ENCODE results near the gene WDR70.
A peak's percentile ranks its signal among the peaks of the same experiment; 100 is the strongest.
"Not testable (repeated sequence)": the region's sequence is repeated elsewhere in the genome, so short reads cannot be mapped to it uniquely, and the experiment has no call there.

The WDR70 gene

DNA sequence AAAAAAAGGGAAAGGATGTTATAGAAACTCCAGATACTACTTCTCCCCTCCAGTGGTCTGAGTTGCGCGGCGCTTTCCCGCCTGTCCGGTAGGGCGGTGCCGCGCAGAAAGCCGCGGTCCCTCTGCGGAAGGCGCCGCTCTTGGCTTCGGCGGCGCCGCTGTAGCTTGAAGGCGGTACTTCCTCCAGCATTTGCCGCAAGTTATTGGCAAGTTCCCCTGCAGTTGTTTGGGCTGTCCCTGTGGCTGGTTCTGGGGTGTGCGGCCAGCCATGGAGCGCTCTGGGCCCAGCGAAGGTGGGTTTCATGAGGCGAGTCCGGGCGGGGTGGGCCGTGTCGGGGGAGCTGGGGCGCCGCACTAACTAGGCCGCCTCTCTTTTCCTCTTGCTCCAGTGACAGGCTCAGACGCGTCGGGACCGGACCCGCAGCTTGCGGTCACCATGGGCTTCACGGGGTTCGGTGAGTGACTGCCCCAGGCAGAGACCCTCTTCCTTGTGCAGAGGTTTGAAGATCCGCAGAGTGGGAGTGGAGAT lies at the start of gene WDR70:
WDR70 (plus strand) TSS at position 219 of the 529 bp plus-strand sequence; CDS start at position 269, 50 bp downstream.
- DNase-seq, result peak; percentile 91

DNA sequence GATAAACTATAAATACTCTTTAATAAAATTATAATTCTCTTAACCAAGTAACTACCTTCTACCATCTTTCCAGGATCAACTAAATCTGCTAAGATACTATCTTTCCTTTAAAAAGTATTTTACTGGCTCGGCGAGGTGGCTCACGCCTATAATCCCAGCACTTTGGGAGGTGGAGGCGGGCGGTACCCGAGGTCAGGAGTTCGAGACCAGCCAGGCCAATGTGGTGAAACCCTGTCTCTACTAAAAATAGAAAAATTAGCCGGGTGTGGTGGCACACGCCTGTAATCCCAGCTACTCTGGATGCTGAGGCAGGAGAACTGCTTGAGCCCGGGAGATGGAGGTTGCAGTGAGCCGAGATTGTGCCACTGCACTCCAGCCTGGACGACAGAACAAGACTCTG lies 44.4 kb upstream of the WDR70 start:
- DNase-seq, result not testable (repeated sequence)

DNA sequence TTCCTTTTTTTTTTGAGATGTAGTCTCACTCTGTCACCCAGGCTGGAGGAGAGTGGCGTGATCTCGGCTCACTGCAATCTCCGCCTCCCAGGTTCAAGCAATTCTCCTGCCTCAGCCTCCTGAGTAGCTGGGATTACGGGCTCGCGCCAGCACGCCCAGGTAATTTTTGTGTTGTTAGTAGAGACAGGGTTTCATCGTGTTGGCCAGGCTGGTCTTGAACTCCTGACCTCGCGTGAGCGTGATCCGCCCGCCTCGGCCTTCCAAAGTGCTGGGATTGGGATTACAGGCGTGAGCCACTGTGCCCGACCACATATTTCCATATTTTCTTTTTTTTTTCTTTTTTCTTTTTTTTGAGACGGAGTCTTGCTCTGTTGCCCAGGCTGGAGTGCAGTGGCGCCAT lies 36.4 kb upstream of the WDR70 start:
- DNase-seq, result not testable (repeated sequence)

DNA sequence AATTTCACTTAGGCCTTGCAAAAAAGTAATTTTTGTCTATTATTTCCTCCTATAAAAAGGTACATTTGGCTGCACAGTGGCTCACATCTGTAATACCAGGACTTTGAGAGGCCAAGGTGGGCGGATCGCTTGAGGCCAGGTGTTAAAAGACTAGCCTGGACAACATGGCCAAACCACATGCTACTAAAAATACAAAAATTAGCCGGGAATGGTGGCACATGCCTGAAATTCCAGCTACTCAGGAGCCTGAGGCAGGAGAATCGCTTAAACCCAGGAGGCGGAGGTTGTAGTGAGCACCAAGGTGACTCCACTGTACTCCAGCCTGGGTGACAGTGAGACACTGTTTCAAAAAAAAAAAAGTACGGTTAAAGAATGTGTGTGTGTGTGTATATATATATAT lies 24.0 kb upstream of the WDR70 start:
- DNase-seq, result no peak

DNA sequence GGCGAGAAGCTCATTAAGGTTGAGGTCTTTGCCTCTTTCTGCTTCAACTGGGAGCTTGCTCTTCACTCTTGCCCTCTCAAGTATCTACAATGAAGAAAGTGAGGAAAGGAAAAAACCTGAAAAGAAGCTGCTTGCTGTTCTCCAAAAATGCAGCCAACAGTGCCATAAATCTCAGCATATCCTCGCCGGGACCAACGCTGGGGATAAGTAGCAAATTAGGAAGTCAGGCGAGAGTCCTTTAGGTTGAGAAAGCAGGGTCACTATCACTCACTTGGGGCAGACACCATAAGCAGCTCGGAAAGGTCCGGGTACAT lies 8.6 kb upstream of the WDR70 start:
- no peak for DNase-seq

DNA sequence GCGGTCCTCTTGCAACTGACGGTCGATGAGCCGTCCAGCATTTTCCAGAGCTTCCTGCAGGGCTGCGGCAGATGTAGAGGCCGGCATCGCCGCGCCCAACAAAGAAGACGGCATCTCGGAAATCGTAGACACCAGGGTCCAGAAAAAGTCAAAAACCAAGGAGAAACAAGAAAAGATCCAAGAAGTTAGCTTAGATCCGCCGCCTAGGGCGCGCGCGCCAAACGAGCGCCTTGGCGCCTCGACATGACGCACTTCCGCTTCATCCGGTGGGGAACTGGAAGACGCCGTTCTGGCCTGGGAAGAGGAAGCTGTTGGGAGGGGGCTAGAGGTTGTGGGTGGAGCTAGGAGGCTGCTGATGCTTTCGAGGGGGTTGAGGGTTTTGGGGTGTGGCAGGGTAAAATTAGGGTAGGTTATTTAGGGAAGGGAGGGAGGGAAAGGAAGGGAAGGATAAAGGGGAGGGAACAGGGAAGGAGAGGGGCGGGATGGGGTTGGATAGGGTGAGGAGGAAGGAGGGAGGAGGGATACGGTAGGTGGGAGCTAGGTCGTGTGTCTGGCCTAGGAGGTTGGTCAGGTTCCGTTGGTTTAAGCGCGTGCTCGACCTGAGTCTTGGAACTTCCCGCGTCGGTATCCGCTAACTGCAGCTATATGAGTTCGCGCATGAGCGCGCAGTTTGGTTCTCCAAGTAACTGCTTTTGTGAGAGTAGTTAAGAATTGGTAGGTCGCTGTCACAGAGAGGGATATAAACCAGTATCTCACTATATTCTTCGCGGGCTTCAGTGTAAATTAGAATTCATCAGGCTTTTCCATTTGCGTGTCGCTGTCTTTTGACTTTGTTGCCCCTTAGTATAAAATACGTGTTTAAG lies 8.0 kb upstream of the WDR70 start, which contains the start of gene NUP155:
NUP155 (minus strand) TSS at position 243 of the 863 bp plus-strand sequence; CDS start at position 114, 129 bp downstream.
- DNase-seq, result peak; percentile 97

DNA sequence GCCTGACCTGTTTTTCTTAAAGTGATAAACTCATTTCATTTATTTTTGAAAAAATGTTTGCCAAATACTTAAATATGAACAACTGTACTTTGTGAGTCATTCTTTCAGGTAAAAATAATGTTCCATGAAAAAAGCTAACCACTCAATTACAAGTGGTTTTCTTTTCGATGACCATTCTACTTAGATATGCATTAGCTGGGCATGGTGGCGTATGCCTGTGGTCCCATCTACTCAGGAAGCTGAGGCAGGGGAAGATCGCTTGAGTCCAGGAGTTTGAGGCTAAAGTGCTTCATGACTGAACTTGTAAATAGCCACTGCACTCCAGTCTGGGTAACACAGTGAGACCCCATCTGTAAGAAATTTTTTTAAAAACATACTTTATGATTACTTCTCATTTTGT lies 4.0 kb upstream of the WDR70 start:
- no peak for DNase-seq

DNA sequence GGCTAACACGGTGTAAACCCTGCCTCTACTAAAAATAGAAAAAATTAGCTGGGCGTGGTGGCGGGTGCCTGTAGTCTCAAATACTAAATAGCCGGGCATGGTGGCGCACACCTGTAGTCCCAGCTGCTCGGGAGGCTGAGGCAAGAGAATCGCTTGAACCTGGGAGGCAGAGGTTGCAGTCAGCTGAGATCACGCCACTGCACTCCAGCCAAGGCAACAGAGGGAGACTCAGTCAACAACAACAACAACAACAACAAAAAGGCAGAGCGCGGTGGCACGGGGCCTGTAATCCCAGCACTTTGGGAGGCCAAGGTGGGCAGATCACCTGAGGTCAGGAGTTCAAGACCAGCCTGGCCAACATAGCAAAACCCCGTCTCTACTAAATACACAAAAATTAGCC lies 1.1 kb upstream of the WDR70 start:
- DNase-seq, result not testable (repeated sequence)

DNA sequence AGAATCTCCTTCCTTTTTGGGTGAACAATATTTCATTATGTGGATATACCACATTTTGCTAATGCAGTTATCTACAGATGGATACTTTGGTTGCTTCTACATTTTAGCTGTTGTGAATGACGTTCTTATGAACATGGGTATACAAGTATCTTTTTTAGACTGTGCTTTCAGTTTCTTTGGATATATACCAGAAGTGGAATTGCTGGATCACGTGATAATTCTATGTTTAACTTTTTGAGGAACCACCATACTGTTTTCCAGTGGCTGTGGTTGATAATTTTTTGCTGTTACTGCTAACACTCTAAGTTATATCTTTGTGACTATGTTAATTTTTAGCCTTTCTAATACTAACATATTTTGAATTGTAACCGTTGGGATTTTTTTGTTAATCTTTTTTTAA lies 12.5 kb downstream of the WDR70 start:
- no peak for DNase-seq

DNA sequence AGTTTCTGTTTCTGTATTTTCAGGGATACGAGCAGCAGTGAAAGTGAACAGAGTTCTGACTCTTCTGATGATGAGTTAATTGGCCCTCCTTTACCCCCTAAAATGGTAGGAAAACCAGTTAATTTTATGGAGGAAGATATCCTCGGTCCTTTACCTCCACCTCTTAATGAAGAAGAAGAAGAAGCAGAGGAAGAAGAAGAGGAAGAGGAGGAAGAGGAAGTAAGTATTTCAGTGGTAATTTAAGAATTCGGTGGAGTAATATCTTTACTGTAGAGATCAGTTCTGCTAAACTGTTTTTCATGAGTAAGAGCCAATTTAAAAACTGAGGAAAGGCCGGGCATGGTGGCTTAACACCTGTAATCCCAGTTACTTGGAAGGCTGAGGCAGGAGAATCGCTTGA lies 17.2 kb downstream of the WDR70 start:
- no peak for DNase-seq

DNA sequence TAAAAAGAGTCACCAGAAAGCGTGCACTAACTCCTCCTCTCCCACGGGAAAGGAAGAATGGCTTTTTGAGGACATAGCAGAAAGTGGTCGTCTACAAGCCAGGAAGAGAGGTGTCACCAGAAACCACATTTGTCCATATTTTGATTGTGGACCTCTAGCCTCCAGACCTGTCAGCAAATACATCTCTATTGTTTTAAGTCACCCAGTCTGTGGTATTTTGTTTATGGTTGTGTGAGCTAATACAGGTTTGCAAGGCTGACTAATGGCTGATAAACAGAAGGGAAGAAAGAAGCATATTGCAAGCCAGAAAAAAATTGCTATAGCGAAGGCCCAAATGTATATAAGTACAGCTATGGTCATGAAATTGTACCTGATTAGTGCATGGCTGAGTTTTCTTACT lies 21.4 kb downstream of the WDR70 start:
- no peak for DNase-seq

DNA sequence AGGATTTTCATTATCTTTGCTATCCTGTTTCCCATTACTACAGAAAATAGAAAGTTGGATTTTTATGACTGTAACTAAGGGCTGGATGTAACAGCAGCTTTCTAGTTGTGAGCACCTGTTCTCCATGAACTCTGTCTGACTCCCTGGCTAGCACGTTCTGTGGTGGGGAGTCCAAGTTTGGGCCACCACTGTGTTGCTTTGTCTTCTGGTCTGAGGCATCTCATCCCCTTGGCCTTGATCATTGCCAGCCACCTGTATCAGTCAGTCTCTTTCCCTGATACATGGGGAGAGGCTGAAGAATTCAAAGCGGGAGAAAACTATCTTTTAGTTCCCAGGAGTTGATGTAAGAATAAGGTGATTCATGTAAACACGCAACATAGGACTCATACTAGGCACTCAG lies 33.4 kb downstream of the WDR70 start:
- DNase-seq, result no peak

DNA sequence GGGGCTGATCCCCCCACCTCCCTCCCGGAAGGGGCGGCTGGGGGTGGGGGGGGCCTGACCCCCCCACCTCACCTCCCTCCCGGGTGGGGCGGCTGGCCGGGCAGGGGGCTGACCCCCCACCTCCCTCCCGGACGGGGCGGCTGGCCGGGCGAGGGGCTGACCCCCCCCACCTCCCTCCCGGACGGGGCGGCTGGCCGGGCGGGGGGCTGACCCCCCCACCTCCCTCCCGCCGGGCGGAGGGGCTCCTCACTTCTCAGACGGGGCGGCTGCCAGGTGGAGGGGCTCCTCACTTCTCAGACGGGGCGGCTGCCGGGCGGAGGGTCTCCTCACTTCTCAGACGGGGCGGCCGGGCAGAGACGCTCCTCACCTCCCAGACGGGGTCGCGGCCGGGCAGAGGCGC lies 36.3 kb downstream of the WDR70 start:
- DNase-seq, result not testable (repeated sequence)

DNA sequence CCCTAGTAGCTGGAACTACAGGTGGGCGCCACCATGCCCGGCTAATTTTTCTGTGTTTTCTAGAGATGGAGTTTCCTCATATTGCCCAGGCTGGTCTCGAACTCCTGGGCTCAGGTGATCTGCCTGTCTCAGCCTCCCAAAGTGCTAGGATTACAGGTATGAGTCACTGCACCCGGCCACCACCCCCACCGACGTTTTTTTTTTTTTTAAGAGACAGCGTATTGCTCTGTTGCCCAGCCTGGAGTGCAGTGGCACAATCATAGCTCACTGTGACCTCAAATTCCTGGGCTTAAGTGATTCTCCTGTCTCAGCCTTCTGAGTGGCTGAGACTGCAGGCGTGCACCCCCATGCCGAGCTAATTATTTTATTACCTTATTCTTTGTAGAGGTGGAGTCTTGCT lies 38.2 kb downstream of the WDR70 start:
- DNase-seq, result no peak

DNA sequence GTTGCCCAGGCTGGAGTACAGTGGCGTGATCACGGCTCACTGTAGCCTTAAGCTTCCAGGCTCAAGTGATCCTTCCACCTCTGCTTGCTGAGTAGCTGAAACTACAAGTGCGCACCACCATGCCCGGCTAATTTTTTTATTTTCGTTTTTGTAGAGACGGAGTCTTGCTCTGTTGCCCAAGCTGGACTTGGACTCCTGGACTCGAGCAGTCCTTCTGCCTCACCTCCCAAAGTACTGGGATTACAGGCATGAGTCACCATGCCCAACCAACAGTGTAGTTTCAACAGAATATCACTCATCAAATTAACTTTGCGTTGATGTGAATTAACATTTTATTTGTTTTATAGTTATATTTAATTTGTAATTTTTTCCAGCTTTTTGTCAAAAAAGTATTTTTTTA lies 45.3 kb downstream of the WDR70 start:
- DNase-seq, result no peak

DNA sequence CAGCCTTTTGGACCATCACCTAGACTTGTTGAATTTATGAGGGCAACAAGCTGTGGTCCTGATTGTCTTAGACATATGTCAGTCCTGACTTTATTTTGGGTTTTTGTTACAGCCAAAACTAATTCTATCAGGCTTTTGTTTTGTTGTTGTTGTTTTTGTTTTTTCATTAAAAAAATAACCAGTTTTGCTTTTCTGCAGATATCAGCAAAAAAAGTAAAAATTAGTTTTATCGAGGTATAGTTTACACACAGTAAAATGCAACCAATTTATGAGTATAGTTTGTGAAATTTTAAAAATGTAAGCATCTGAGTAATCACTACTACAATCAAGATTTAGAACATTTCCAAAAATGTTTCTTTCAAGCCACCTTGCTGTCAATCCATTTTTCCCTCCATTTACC lies 48.9 kb downstream of the WDR70 start:
- DNase-seq, result no peak

DNA sequence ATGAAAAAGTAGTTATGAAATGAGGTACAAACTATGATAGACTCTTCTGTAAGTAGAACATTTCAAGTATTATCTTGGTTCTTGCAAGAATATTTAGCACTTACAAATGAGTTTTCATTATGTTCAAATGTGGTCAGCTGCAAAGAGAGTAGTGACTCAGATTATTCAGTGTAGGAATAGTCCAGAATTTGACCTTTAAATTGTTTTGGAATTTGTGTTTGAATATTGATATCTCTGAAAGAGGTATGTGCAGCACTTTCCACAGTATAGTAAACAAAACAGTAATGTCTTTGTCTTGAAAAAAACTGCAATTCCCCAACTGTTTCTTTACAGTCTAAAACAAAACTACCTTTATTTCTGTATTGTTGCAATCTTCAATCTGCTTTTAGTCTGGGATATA lies 56.1 kb downstream of the WDR70 start:
- DNase-seq, result peak; percentile 15

DNA sequence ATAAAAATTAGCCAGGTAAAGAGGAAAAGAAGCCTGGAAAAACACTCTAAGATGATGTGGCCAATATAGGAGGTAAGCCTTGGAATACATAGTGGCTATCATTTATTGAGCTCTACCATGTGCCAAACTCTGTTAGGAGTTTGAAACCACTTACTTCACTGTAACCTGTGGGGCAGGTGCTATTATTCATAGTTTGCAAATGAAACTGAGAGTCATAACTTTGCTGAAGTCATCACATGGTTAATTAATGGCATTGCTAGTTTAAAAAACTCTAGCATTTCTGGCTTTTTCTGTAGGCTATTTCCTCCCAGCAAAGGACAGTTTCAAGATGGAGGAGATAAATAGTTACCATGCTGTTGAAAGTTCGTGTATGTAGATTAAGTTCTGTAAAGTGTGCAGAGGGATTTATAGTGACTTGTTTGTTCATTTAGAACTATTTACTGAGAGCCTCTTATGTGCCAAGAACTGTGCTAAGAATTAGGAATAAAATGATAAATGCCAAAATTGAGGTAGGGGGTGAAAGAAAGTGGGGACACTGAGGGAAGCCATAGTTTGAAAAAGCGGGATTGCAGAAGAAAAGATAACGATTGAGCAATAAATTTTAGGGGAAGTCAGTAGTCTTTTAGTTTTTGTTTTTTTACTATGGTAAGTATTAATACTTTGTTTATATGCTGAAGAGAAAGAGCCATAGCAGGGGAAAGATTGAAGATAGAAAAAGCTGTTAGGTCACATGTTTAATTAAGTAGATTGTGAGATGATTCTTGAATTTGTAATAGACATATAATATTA lies 57.2 kb downstream of the WDR70 start:
- DNase-seq, result no peak

DNA sequence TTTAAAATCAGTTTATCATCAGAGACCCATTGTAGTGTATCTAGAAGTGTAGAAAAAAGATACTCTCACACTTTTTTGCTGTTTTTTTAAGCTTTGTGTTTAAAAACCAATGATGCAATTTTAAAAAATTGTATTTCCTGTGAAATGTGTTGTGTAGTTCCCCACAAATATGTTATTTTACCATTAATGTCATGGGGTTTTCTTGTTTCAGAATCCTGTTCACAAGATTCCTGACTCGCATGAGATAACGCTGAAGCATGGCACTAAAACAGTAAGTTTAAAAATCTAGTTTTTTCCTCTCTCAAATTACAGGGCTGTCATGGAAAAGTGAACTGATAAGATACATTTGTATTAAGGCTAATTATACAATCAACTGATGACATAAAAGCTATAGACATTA lies 58.6 kb downstream of the WDR70 start:
- peak; percentile 22 for DNase-seq

DNA sequence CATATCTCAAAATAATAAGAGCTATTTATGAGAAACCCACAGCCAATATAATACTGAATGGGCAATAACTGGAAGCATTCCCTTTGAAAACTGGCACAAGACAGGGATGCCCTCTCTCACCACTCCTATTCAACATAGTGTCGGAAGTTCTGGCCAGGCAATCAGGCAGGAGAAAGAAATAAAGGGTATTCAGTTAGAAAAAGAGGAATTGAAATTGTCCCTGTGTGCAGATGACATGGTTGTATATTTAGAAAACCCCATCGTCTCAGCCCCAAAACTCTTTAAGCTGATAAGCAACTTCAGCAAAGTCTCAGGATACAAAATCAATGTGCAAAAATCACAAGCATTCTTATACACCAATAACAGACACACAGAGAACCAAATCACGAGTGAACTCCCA lies 66.7 kb downstream of the WDR70 start:
- not testable (repeated sequence) for DNase-seq

DNA sequence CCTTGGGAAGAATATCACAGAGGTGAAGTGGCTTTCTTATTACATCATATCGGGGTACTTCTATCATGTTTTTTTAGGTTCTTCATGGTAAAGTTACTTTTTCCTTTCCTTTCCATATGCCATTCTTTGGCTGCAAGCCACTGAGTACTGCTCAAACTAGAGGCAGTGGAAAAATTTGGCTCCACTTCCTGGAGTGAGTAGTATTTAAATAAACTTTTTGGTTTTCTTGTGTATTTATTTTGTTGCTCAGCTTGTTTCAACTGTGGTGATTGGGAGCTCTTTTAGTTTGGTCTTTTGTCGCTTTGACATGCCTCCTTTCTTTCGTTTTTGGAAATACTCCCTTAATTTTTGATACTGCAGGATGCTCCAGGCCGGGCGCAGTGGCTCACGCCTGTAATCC lies 69.8 kb downstream of the WDR70 start:
- DNase-seq, result peak; percentile 33

DNA sequence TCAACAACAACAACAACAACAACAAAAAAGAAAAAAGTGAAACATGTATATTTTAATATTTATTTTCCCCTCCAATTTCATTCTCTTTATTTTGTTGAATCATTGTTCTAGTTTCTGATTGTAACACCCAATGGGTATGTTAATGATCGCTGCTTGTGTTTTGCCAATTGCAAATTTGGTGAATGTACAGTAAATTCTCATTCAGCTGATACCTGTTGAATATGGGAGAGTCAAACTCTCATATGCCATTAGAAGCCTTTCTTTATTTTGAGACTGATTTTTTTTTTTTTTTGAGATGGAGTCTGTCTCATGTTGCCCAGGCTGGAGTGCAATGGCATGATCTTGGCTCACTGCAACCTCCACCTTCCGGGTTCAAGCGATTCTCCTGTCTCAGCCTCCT lies 72.9 kb downstream of the WDR70 start:
- DNase-seq, result not testable (repeated sequence)

DNA sequence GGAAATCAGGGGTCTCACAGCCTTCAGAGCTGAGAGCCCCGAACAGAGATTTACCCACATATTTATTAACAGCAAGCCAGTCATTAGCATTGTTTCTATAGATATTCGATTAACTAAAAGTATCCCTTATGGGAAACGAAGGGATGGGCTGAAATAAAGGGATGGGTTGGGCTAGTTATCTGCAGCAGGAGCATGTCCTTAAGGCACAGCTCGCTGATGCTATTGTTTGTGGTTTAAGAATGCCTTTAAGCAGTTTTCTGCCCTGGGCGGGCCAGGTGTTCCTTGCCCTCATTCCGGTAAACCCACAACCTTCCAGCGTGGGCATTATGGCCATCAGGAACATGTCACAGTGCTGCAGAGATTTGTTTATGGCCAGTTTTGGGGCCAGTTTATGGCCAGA lies 74.1 kb downstream of the WDR70 start:
- DNase-seq, result not testable (repeated sequence)
